Astrocyte of the cerebellum (primary cell): Measurements from ENCODE around the gene UTP25.

Experiments used
- DNase-seq: peaks from one replicate; pipeline ENCODE4 v3.0.0-alpha.2; 2011; ENCODE audit warnings: low read depth
- H3K4me3 ChIP-seq: 2 replicates; pipeline ENCODE4 v1.5.1; 2011; ENCODE audit warnings: mild to moderate bottlenecking, low read depth, low read length, moderate library complexity
- CTCF ChIP-seq: IDR thresholded peaks from 2 replicates; pipeline ENCODE4 v1.5.1; 2012; ENCODE audit warnings: low read length, low read depth, moderate library complexity, mild to moderate bottlenecking; ENCODE audit errors: missing control alignments
- in situ Hi-C: cut with HindIII; loops from 2 replicates; pipeline ENCODE4 v1.10.0; 2017; ENCODE audit warnings: low sequenced_read_pairs

The UTP25 gene

GRCh38 chr1:209807509-209807908 lies 20.3 kb upstream of the UTP25 start:
- in situ Hi-C loops: no loop called here
- no peak for TF ChIP-seq CTCF
- DNase-seq: no peak
- H3K4me3 ChIP-seq: no peak overlapping the region

GRCh38 chr1:209808059-209808581 lies 19.7 kb upstream of the UTP25 start:
- DNase-seq: peak; percentile 40
- in situ Hi-C loops: no loop called here
- no peak overlapping the region for H3K4me3 ChIP-seq
- TF ChIP-seq CTCF: no peak

GRCh38 chr1:209809611-209810010 lies 18.2 kb upstream of the UTP25 start:
- no peak for DNase-seq
- in situ Hi-C loops: no loop called here

GRCh38 chr1:209810783-209811182 lies 17.0 kb upstream of the UTP25 start:
- no peak overlapping the region for H3K4me3 ChIP-seq
- in situ Hi-C loops: no loop called here
- no peak for DNase-seq
- TF ChIP-seq CTCF: no peak

More at GRCh38 chr1:209809611-209810010, 18.2 kb upstream of the UTP25 start:
- no peak for TF ChIP-seq CTCF
- H3K4me3 ChIP-seq: no peak overlapping the region

GRCh38 chr1:209813902-209814301 lies 13.9 kb upstream of the UTP25 start:
- TF ChIP-seq CTCF: no peak
- in situ Hi-C loops: no loop called here
- DNase-seq: no peak
- H3K4me3 ChIP-seq: no peak overlapping the region

- in situ Hi-C loops: no loop called here
- no peak for TF ChIP-seq CTCF
- no peak overlapping the region for H3K4me3 ChIP-seq
- DNase-seq: no peak
Observed at GRCh38 chr1:209815490-209815889, 12.3 kb upstream of the UTP25 start.

- no peak for TF ChIP-seq CTCF
- in situ Hi-C loops: no loop called here
- no peak overlapping the region for H3K4me3 ChIP-seq
- no peak for DNase-seq
Observed at GRCh38 chr1:209815931-209816341, 11.8 kb upstream of the UTP25 start.
